OCI-LY1 (cell line): ENCODE measurements around the gene SUSD6.

Experiments used
- EZH2 ChIP-seq: fragments of 200-600 bp; sonication (generic), shearing (Covaris generic); IDR thresholded peaks from 2 replicates; pipeline ENCODE4 v1.8.0; 2017; ENCODE audit warnings: borderline replicate concordance, mixed run types, mild to moderate bottlenecking, antibody characterized with exemption, low read length, moderate library complexity, mixed read lengths
- TF ChIP-seq, protein P1 (sequence below): fragments of 200-600 bp; sonication (generic), shearing (Covaris generic); IDR thresholded peaks from 2 replicates; pipeline ENCODE4 v1.5.1; 2017; ENCODE audit warnings: mild to moderate bottlenecking, antibody characterized with exemption, low read length, moderate library complexity, mixed read lengths

DNA sequence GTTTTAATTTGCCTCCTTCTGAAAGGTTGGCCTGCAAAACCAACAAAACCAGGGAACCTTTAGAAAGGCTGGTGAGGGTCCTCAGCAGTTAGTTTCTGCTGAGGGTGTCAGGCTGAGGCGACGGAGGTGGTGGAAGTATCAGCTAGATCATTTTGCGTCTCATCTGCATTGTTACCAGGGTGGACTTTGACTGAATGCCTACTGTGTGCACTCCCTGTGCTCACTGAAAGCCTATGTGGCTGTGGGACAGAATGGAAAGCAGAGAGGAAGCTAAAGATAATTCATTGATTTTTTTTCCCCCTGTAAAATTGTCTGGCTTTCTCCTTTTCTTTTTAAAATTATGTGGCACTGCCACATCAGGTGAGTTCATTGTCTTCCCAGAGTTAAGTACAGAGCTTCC, 87.2 kb downstream of the SUSD6 start:
- TF ChIP-seq, protein P1, sequence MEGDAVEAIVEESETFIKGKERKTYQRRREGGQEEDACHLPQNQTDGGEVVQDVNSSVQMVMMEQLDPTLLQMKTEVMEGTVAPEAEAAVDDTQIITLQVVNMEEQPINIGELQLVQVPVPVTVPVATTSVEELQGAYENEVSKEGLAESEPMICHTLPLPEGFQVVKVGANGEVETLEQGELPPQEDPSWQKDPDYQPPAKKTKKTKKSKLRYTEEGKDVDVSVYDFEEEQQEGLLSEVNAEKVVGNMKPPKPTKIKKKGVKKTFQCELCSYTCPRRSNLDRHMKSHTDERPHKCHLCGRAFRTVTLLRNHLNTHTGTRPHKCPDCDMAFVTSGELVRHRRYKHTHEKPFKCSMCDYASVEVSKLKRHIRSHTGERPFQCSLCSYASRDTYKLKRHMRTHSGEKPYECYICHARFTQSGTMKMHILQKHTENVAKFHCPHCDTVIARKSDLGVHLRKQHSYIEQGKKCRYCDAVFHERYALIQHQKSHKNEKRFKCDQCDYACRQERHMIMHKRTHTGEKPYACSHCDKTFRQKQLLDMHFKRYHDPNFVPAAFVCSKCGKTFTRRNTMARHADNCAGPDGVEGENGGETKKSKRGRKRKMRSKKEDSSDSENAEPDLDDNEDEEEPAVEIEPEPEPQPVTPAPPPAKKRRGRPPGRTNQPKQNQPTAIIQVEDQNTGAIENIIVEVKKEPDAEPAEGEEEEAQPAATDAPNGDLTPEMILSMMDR = no peak
- TF ChIP-seq EZH2 = no peak
